H1 (cell line): ENCODE measurements around the gene THADA. TPM values are rescaled to one million over a fixed set of nuclear protein-coding genes. Genes with fewer than 3 reads are reported as not detected.

Experiments
- CTCF ChIA-PET: fragments of 300-600 bp; sonication (Branson Sonifier 250); formaldehyde crosslinking; loops from one replicate; lab custom pipeline; 2021; ENCODE audit not compliant: partially characterized antibody; lab: Charles Lee
- POLR2A ChIA-PET: fragments of 300-600 bp; sonication (Branson Sonifier 250); formaldehyde crosslinking; loops from one replicate; lab custom pipeline; 2021; ENCODE audit warnings: inconsistent platforms; ENCODE audit not compliant: partially characterized antibody; lab: Charles Lee
- DNase-seq, 2 experiments: peaks; one replicate each; pipeline versions ENCODE4 v3.0.0 to v3.0.0-alpha.2; 2010 to 2022; ENCODE audit warnings: low spot score in 2 of 2, low read depth in 1 of 2, mixed read lengths in 1 of 2
- FAIRE-seq: peaks from 2 replicates; lab custom pipeline; 2011; peaks lifted over from hg19 to GRCh38; lab: Jason Lieb, UNC
- H2AFZ ChIP-seq: 2 replicates; pipeline ENCODE4 v1.8.1; 2012; ENCODE audit warnings: low read length, inconsistent platforms
- H2AK5ac ChIP-seq: 2 replicates; pipeline ENCODE4 v1.6.1; 2013; ENCODE audit warnings: low read depth, low read length
- H2BK120ac ChIP-seq: replicated peaks from 2 replicates; pipeline ENCODE3; 2013; ENCODE audit warnings: low read depth, low read length, inconsistent platforms
- H2BK12ac ChIP-seq: 2 replicates; pipeline ENCODE4 v1.6.1; 2013; ENCODE audit warnings: low read depth, low read length
- H2BK15ac ChIP-seq: 2 replicates; pipeline ENCODE4 v1.6.1; 2013; ENCODE audit warnings: low read length
- H2BK20ac ChIP-seq: 2 replicates; pipeline ENCODE4 v1.6.1; 2013; ENCODE audit warnings: low read length
- H2BK5ac ChIP-seq: 2 replicates; pipeline ENCODE4 v1.6.1; 2013; ENCODE audit warnings: low read depth, low read length
- H3K14ac ChIP-seq: 2 replicates; pipeline ENCODE4 v1.6.1; 2013; ENCODE audit warnings: inconsistent platforms; ENCODE audit not compliant: insufficient read length
- H3K18ac ChIP-seq: 2 replicates; pipeline ENCODE4 v1.6.1; 2013; ENCODE audit warnings: low read length; ENCODE audit errors: extremely low read depth
- H3K23ac ChIP-seq: 2 replicates; pipeline ENCODE4 v1.6.1; 2013; ENCODE audit warnings: inconsistent platforms; ENCODE audit not compliant: insufficient read length
- H3K23me2 ChIP-seq: 2 replicates; pipeline ENCODE4 v1.6.1; 2013; ENCODE audit warnings: low read depth, low read length
- H3K27ac ChIP-seq: 2 replicates; pipeline ENCODE4 v1.6.1; 2011; ENCODE audit warnings: low read depth, low read length, inconsistent platforms
- H3K27me3 ChIP-seq, 4 experiments: replicated peaks in 1 of 4; 1 replicate in 1 of 4; 2 replicates in 3 of 4; pipeline versions ENCODE4 v1.6.1 to v1.8.1; 2011 to 2013; ENCODE audit warnings: low read length in 3 of 4, mild to moderate bottlenecking in 3 of 4, inconsistent platforms in 2 of 4, mixed read lengths in 2 of 4, moderate library complexity in 1 of 4; ENCODE audit not compliant: control insufficient read depth in 3 of 4, insufficient read depth in 3 of 4; ENCODE audit errors: extremely low read depth in 1 of 4
- H3K36me3 ChIP-seq, 4 experiments: 2 replicates each; pipeline versions ENCODE4 v1.6.1 to v1.8.1; 2011 to 2013; ENCODE audit warnings: mild to moderate bottlenecking in 4 of 4, low read length in 3 of 4, moderate library complexity in 2 of 4, control low read depth in 1 of 4, inconsistent platforms in 1 of 4; ENCODE audit not compliant: insufficient read depth in 4 of 4, control insufficient read depth in 2 of 4
- H3K4ac ChIP-seq: replicated peaks from 2 replicates; pipeline ENCODE3; 2013; ENCODE audit warnings: low read length, low read depth, mixed read lengths, inconsistent platforms; ENCODE audit not compliant: insufficient read length
- H3K4me1 ChIP-seq, 4 experiments: replicated peaks in 1 of 4; 1 replicate in 1 of 4; 2 replicates in 3 of 4; pipeline versions ENCODE4 v1.6.1 to v1.8.1; 2011 to 2013; ENCODE audit warnings: low read length in 3 of 4, inconsistent platforms in 2 of 4, mixed read lengths in 1 of 4; ENCODE audit not compliant: insufficient read depth in 4 of 4, control insufficient read depth in 3 of 4
- H3K4me2 ChIP-seq, 2 experiments: 2 replicates each; pipeline versions ENCODE4 v1.6.1 to v1.8.1; 2011 to 2013; ENCODE audit warnings: low read depth in 2 of 2, low read length in 2 of 2, control low read depth in 1 of 2, inconsistent platforms in 1 of 2, mild to moderate bottlenecking in 1 of 2; ENCODE audit not compliant: insufficient read depth in 1 of 2
- H3K4me3 ChIP-seq, 4 experiments: fragments of 200-600, 300-600 bp in 1 of 4; sonication (generic), shearing (Covaris generic), sonication (Bioruptor Twin) in 1 of 4; 2 replicates each; pipeline versions ENCODE4 v1.5.1 to v1.8.1; 2011 to 2016; ENCODE audit warnings: low read length in 4 of 4, low read depth in 3 of 4, control low read depth in 2 of 4, inconsistent platforms in 2 of 4, mild to moderate bottlenecking in 2 of 4, mixed read lengths in 1 of 4, moderate library complexity in 1 of 4; ENCODE audit not compliant: insufficient read depth in 2 of 4; ENCODE audit errors: extremely low read depth in 1 of 4
- H3K56ac ChIP-seq: replicated peaks from 2 replicates; pipeline ENCODE3; 2013; ENCODE audit warnings: low read depth, mild to moderate bottlenecking, mixed read lengths, low read length, inconsistent platforms; ENCODE audit not compliant: insufficient read length
- H3K79me1 ChIP-seq: 2 replicates; pipeline ENCODE4 v1.6.1; 2013; ENCODE audit warnings: low read depth, low read length, control low read depth
- H3K79me2 ChIP-seq, 2 experiments: 2 replicates each; pipeline versions ENCODE4 v1.6.1 to v1.8.1; 2012 to 2013; ENCODE audit warnings: low read length in 2 of 2, mild to moderate bottlenecking in 2 of 2, inconsistent platforms in 1 of 2; ENCODE audit not compliant: insufficient read depth in 2 of 2, control insufficient read depth in 1 of 2
- H3K9ac ChIP-seq, 4 experiments: replicated peaks in 1 of 4; 1 replicate in 1 of 4; 2 replicates in 3 of 4; pipeline versions ENCODE4 v1.6.1 to v1.8.1; 2011 to 2013; ENCODE audit warnings: low read depth in 3 of 4, low read length in 3 of 4, control low read depth in 2 of 4, mild to moderate bottlenecking in 2 of 4, moderate library complexity in 2 of 4, inconsistent platforms in 1 of 4; ENCODE audit errors: extremely low read depth in 1 of 4
- H3K9me3 ChIP-seq, 2 experiments: 2 replicates each; pipeline versions ENCODE4 v1.6.1 to v1.8.1; 2012 to 2013; ENCODE audit warnings: mild to moderate bottlenecking in 2 of 2, moderate library complexity in 2 of 2, control low read depth in 1 of 2, inconsistent platforms in 1 of 2, low read depth in 1 of 2, low read length in 1 of 2, mixed read lengths in 1 of 2; ENCODE audit not compliant: insufficient read depth in 2 of 2
- H4K20me1 ChIP-seq, 2 experiments: replicated peaks in 1 of 2; 2 replicates each; pipeline versions ENCODE3 to v1.8.1; 2011 to 2013; ENCODE audit warnings: inconsistent platforms in 2 of 2, low read length in 2 of 2, mild to moderate bottlenecking in 1 of 2; ENCODE audit not compliant: insufficient read depth in 2 of 2, control insufficient read depth in 1 of 2
- H4K5ac ChIP-seq: 2 replicates; pipeline ENCODE4 v1.6.1; 2013; ENCODE audit warnings: low read length, low read depth, mixed read lengths, inconsistent platforms; ENCODE audit not compliant: insufficient read length
- H4K8ac ChIP-seq: 2 replicates; pipeline ENCODE4 v1.8.0; 2013; ENCODE audit warnings: mild to moderate bottlenecking, moderate library complexity, low read length, inconsistent platforms; ENCODE audit not compliant: insufficient read depth; ENCODE audit errors: extremely low read depth
- H4K91ac ChIP-seq: replicated peaks from 2 replicates; pipeline ENCODE3; 2013; ENCODE audit warnings: low read length, mixed read lengths, inconsistent platforms; ENCODE audit not compliant: insufficient read length
- CBX8 ChIP-seq: fragments of 300-800, 300-1000 bp; sonication (generic); IDR thresholded peaks from 2 replicates; pipeline ENCODE4 v1.7.1; 2016; ENCODE audit warnings: low read depth, low read length, borderline replicate concordance
- TAF1 ChIP-seq: IDR thresholded peaks from 2 replicates; pipeline ENCODE4 v1.6.1; 2011; ENCODE audit warnings: mild to moderate bottlenecking, low read depth, low read length
- WGBS, 2 experiments: shearing (Covaris generic) in 1 of 2; methylation state at CpG; one replicate each; pipeline versions ENCODE4 v1.1.6 to v1.1.7; 2013 to 2015; ENCODE audit warnings: low lambda C conversion rate in 2 of 2, mixed read lengths in 2 of 2, inconsistent platforms in 1 of 2, low coverage in 1 of 2, missing lambda C conversion rate in 1 of 2; ENCODE audit not compliant: insufficient replicate concordance in 2 of 2, insufficient coverage in 1 of 2, insufficient read length in 1 of 2; ENCODE audit errors: extremely low coverage in 1 of 2, missing lambda C conversion rate in 1 of 2; 5-methylcytosine and 5-hydroxymethylcytosine counted together
- polyA plus RNA-seq, 7 experiments: library from polyadenylated mRNA; depleted of rRNA in 3 of 7; stranded (reverse) in 5 of 7; unstranded in 2 of 7; fragments of >200 nt in 5 of 7; fragments of 200-250 nt in 2 of 7; gene quantifications; 1 replicate in 5 of 7; 2 replicates in 1 of 7; 4 replicates in 1 of 7; pipeline versions ENCODE4 v1.2.1 to v1.2.3, GENCODE V29; 2011 to 2013; ENCODE audit warnings: missing spikeins in 2 of 7, mixed read lengths in 2 of 7
- total RNA-seq: library from RNA; stranded (reverse); fragmentation: NEBNext Ultra II Directional; extraction: Animal tissue kit (Norgen Biotek cat#: 25700); gene quantifications from 2 replicates; pipeline ENCODE4 v1.2.1, GENCODE V29; 2021

The THADA gene
- total and polyA plus RNA-seq, 2 of the 8 experiments (the other 6 are each of a cell fraction or from before 2014, with no cell fraction given) = 22.4 to 26.8 TPM

DNA sequence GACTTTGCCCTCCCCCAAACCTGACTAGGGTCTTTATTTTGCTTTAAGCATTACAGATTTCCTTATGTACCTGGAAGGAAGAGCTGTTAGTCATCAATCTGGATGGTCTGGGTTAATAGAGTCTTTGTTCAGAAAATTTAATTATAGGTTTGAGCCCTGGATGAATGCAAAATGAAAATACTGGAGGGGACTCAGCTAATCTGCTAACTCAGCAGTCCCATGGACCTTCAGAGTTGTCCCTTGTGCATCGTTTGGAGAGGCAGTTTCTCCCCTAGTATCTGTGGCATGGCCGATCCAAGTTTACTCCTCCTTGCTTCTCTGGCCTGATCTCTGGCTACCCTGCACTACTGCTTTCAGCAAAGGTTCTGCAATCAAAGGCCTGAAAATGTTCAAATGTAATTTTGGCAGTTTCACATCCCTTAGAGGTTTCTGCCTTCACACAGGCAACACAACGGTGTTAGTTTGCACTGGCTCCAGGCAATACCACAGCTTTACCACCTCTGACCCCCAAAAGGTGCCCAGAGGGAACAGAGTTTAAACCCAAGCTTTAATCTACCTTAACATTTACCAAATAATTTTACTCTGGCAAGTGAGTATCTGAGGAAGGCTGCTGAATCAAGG is 134.3 kb downstream of the THADA start:
- H3K4ac ChIP-seq = no peak overlapping the region
- H4K8ac ChIP-seq = no peak overlapping the region
- H3K9ac ChIP-seq = no peak overlapping the region
- ChIA-PET POLR2A (no interaction called here), CTCF (interaction anchor here (0.6 kb wide), 1 partner anchor 14 kb away, joined by 3 read pairs; no protein-coding TSS in a partner anchor)
- no peaks in the 10 kb centered on the region for H3K4me1 ChIP-seq
- H3K14ac ChIP-seq = no peak overlapping the region
- no peak overlapping the region for H4K5ac ChIP-seq
- H2BK120ac ChIP-seq = no peak overlapping the region
- H3K27ac ChIP-seq = no peak overlapping the region
- H3K27me3 ChIP-seq = no peaks in the 10 kb centered on the region
- no peaks in the 10 kb centered on the region for H3K23me2 ChIP-seq
- 95% methylated on average over 3 of the region's 3 CpGs; no CpG with 5 or more reads in 1 of the 2 experiments for WGBS, 2 experiments
- no peak overlapping the region for H3K56ac ChIP-seq
- H3K4me2 ChIP-seq = no peak overlapping the region
- H3K9me3 ChIP-seq = no peaks in the 10 kb centered on the region
- no peak overlapping the region for H3K18ac ChIP-seq
- H3K79me2 ChIP-seq = no peaks in the 10 kb centered on the region
- H3K4me3 ChIP-seq = no peak overlapping the region
- FAIRE-seq = no peak
- no peak for TF ChIP-seq TAF1
- no peak for TF ChIP-seq CBX8
- no peak overlapping the region for H2BK5ac ChIP-seq
- no peak overlapping the region for H2BK20ac ChIP-seq
- no peak overlapping the region for H2AFZ ChIP-seq
- no peak overlapping the region for H2AK5ac ChIP-seq
- H3K79me1 ChIP-seq = no peaks in the 10 kb centered on the region
- no peak overlapping the region for H2BK12ac ChIP-seq
- no peak overlapping the region for H2BK15ac ChIP-seq
- H3K23ac ChIP-seq = no peak overlapping the region
- H4K20me1 ChIP-seq = no peaks in the 10 kb centered on the region
- no peaks in the 10 kb centered on the region for H3K36me3 ChIP-seq
- no peak for DNase-seq
- no peak overlapping the region for H4K91ac ChIP-seq
